Progenitor cell of endocrine pancreas (in vitro differentiated cells): ENCODE data around the gene CCDC33. TPM values are rescaled to one million over a fixed set of nuclear protein-coding genes. Genes with fewer than 3 reads are reported as not detected.

ENCODE experiments used
- DNase-seq: peaks from one replicate; pipeline ENCODE4 v3.0.0; 2021; ENCODE audit warnings: low spot score; ENCODE audit not compliant: unreplicated experiment
- H3K27ac Mint-ChIP-seq: 2 replicates; pipeline ENCODE4 v1.8.0; 2021; ENCODE audit warnings: mild to moderate bottlenecking, moderate library complexity, mixed read lengths
- H3K27me3 Mint-ChIP-seq: 2 replicates; pipeline ENCODE4 v1.8.0; 2021; ENCODE audit warnings: mixed read lengths
- H3K36me3 Mint-ChIP-seq: 2 replicates; pipeline ENCODE4 v1.8.0; 2022; ENCODE audit warnings: mixed read lengths; ENCODE audit not compliant: insufficient read depth
- H3K4me1 Mint-ChIP-seq: 2 replicates; pipeline ENCODE4 v1.8.0; 2021; ENCODE audit warnings: low read depth, mixed read lengths
- H3K4me3 Mint-ChIP-seq: 2 replicates; pipeline ENCODE4 v1.8.0; 2021; ENCODE audit warnings: low read depth, mild to moderate bottlenecking, moderate library complexity, mixed read lengths
- H3K9me3 Mint-ChIP-seq: 2 replicates; pipeline ENCODE4 v1.8.0; 2021; ENCODE audit warnings: low read depth, mixed read lengths
- total RNA-seq: library from RNA; stranded (reverse); gene quantifications from 2 replicates; pipeline ENCODE4 v1.2.1, GENCODE V29; 2021
- TF ChIP-seq, protein P1 (sequence below): fragments of 200-600 bp; sonication (generic); IDR thresholded peaks from one replicate; pipeline ENCODE4 v1.5.0; 2021; ENCODE audit warnings: antibody characterized with exemption, mild to moderate bottlenecking; ENCODE audit not compliant: unreplicated experiment

Gene CCDC33
- total RNA-seq, 1 donor from 2014 or later: 0.84 TPM

GRCh38 chr15:74270854-74271520, 34.9 kb downstream of the CCDC33 start:
- Mint-ChIP-seq H3K36me3 (no peaks in the 10 kb centered on the region), H3K4me1 (peaks cover 3% of the 10 kb centered on the region), H3K27me3 (peaks cover 46% of the 10 kb centered on the region), H3K4me3 (no peak overlapping the region), H3K9me3 (no peaks in the 10 kb centered on the region), H3K27ac (no peak overlapping the region)
- TF ChIP-seq, protein P1, sequence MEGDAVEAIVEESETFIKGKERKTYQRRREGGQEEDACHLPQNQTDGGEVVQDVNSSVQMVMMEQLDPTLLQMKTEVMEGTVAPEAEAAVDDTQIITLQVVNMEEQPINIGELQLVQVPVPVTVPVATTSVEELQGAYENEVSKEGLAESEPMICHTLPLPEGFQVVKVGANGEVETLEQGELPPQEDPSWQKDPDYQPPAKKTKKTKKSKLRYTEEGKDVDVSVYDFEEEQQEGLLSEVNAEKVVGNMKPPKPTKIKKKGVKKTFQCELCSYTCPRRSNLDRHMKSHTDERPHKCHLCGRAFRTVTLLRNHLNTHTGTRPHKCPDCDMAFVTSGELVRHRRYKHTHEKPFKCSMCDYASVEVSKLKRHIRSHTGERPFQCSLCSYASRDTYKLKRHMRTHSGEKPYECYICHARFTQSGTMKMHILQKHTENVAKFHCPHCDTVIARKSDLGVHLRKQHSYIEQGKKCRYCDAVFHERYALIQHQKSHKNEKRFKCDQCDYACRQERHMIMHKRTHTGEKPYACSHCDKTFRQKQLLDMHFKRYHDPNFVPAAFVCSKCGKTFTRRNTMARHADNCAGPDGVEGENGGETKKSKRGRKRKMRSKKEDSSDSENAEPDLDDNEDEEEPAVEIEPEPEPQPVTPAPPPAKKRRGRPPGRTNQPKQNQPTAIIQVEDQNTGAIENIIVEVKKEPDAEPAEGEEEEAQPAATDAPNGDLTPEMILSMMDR: no peak
- no peak for DNase-seq

GRCh38 chr15:74272812-74273211, 36.7 kb downstream of the CCDC33 start:
- Mint-ChIP-seq H3K36me3 (no peaks in the 10 kb centered on the region), H3K4me3 (no peak overlapping the region), H3K27ac (no peak overlapping the region), H3K27me3 (peaks cover 36% of the 10 kb centered on the region), H3K9me3 (no peaks in the 10 kb centered on the region), H3K4me1 (peaks cover 3% of the 10 kb centered on the region)
- DNase-seq: no peak
- TF ChIP-seq, protein P1: no peak

GRCh38 chr15:74274470-74275038, 38.4 kb downstream of the CCDC33 start:
- no peaks in the 10 kb centered on the region for H3K36me3 Mint-ChIP-seq
- no peaks in the 10 kb centered on the region for H3K9me3 Mint-ChIP-seq
- H3K27ac Mint-ChIP-seq: no peak overlapping the region
- TF ChIP-seq, protein P1: no peak
- H3K27me3 Mint-ChIP-seq: peaks cover 35% of the 10 kb centered on the region
- no peak for DNase-seq
- H3K4me3 Mint-ChIP-seq: no peak overlapping the region
- peaks cover 3% of the 10 kb centered on the region for H3K4me1 Mint-ChIP-seq

- H3K4me1 Mint-ChIP-seq: peaks cover 3% of the 10 kb centered on the region
- H3K4me3 Mint-ChIP-seq: no peak overlapping the region
- peaks cover 29% of the 10 kb centered on the region for H3K27me3 Mint-ChIP-seq
- no peaks in the 10 kb centered on the region for H3K36me3 Mint-ChIP-seq
- TF ChIP-seq, protein P1: no peak
- H3K9me3 Mint-ChIP-seq: no peaks in the 10 kb centered on the region
- no peak overlapping the region for H3K27ac Mint-ChIP-seq
- no peak for DNase-seq
These were observed 39.8 kb downstream of the CCDC33 start for GRCh38 chr15:74275957-74276356.

DNA sequence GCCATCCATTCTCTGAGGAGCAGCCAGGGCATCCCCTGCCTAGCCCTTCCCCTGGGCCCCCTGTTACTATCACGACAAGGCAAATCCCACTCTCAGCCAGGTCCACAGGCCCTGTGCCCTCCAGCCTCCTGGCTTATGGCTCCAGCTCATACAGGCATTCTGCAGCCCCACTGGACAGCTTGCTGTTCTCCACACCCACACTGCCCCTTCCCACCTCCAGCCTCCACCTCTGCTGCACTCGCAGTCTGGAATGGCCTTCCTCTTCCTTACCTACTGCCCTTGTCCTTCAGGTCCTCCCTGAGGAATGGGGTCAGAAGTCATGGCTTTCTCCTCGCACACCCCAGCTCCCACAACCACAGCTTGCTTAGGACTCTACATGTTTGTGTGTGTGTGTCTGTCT, 40.4 kb downstream of the CCDC33 start:
- peaks cover 23% of the 10 kb centered on the region for H3K27me3 Mint-ChIP-seq
- TF ChIP-seq, protein P1: no peak
- H3K4me1 Mint-ChIP-seq: peaks cover 3% of the 10 kb centered on the region
- DNase-seq: no peak
- no peaks in the 10 kb centered on the region for H3K9me3 Mint-ChIP-seq
- H3K27ac Mint-ChIP-seq: no peak overlapping the region
- no peaks in the 10 kb centered on the region for H3K36me3 Mint-ChIP-seq
- no peak overlapping the region for H3K4me3 Mint-ChIP-seq
